HEK293 (cell line): Measurements from ENCODE around the gene BEST1.

Source experiments
- ATF2 ChIP-seq: fragments of 450-650 bp; formaldehyde crosslinking; IDR thresholded peaks from 2 replicates; pipeline ENCODE4 v1.5.1; 2016; ENCODE audit warnings: missing biosample characterization, missing genetic modification characterization, low read depth
- GLIS1 ChIP-seq: fragments of 450-650 bp; formaldehyde crosslinking; IDR thresholded peaks from 2 replicates; pipeline ENCODE4 v1.5.1; 2016; ENCODE audit warnings: missing biosample characterization, missing genetic modification characterization
- KLF9 ChIP-seq: fragments of 450-650 bp; formaldehyde crosslinking; IDR thresholded peaks from 2 replicates; pipeline ENCODE4 v1.5.1; 2016; ENCODE audit warnings: missing biosample characterization, missing genetic modification characterization, low read depth
- YY2 ChIP-seq: fragments of 450-650 bp; formaldehyde crosslinking; IDR thresholded peaks from 2 replicates; pipeline ENCODE4 v1.5.1; 2016; ENCODE audit warnings: missing biosample characterization, missing genetic modification characterization
- ZNF132 ChIP-seq: fragments of 450-650 bp; formaldehyde crosslinking; IDR thresholded peaks from 2 replicates; pipeline ENCODE4 v1.5.1; 2017; ENCODE audit warnings: missing biosample characterization, missing genetic modification characterization, borderline replicate concordance
- ZNF157 ChIP-seq: fragments of 450-650 bp; formaldehyde crosslinking; IDR thresholded peaks from 2 replicates; pipeline ENCODE4 v1.5.1; 2016; ENCODE audit warnings: missing biosample characterization, missing genetic modification characterization
- ZNF202 ChIP-seq: fragments of 450-650 bp; formaldehyde crosslinking; IDR thresholded peaks from 2 replicates; pipeline ENCODE4 v1.5.1; 2016; ENCODE audit warnings: missing biosample characterization, missing genetic modification characterization, borderline replicate concordance
- ZNF223 ChIP-seq: fragments of 450-650 bp; formaldehyde crosslinking; IDR thresholded peaks from 2 replicates; pipeline ENCODE4 v1.5.1; 2016; ENCODE audit warnings: missing biosample characterization, missing genetic modification characterization
- ZNF266 ChIP-seq: fragments of 450-650 bp; formaldehyde crosslinking; IDR thresholded peaks from 2 replicates; pipeline ENCODE4 v1.5.1; 2016; ENCODE audit warnings: missing biosample characterization, missing genetic modification characterization, low read depth
- ZNF280C ChIP-seq: fragments of 450-650 bp; formaldehyde crosslinking; IDR thresholded peaks from 2 replicates; pipeline ENCODE4 v1.5.1; 2016; ENCODE audit warnings: missing biosample characterization, missing genetic modification characterization
- ZNF354C ChIP-seq: fragments of 450-650 bp; formaldehyde crosslinking; IDR thresholded peaks from 2 replicates; pipeline ENCODE4 v1.5.1; 2016; ENCODE audit warnings: missing biosample characterization, missing genetic modification characterization, low read depth, borderline replicate concordance
- ZNF391 ChIP-seq: fragments of 450-650 bp; formaldehyde crosslinking; IDR thresholded peaks from 2 replicates; pipeline ENCODE4 v1.5.1; 2016; ENCODE audit warnings: low read depth, missing biosample characterization, missing genetic modification characterization, borderline replicate concordance
- ZNF449 ChIP-seq: fragments of 450-650 bp; formaldehyde crosslinking; IDR thresholded peaks from 2 replicates; pipeline ENCODE4 v1.5.1; 2017; ENCODE audit warnings: missing biosample characterization, mild to moderate bottlenecking, missing genetic modification characterization, moderate library complexity
- ZNF510 ChIP-seq: fragments of 450-650 bp; formaldehyde crosslinking; IDR thresholded peaks from 2 replicates; pipeline ENCODE4 v1.5.1; 2018; ENCODE audit warnings: mild to moderate bottlenecking, missing genetic modification characterization, missing biosample characterization; ENCODE audit not compliant: insufficient replicate concordance
- ZNF561 ChIP-seq: fragments of 450-650 bp; IDR thresholded peaks from 2 replicates; pipeline ENCODE4 v1.5.1; 2018; ENCODE audit warnings: missing biosample characterization, missing genetic modification characterization, borderline replicate concordance
- ZNF585B ChIP-seq: fragments of 450-650 bp; formaldehyde crosslinking; IDR thresholded peaks from 2 replicates; pipeline ENCODE4 v1.5.1; 2016; ENCODE audit warnings: missing biosample characterization, missing genetic modification characterization
- ZNF600 ChIP-seq: fragments of 450-650 bp; formaldehyde crosslinking; IDR thresholded peaks from 2 replicates; pipeline ENCODE4 v1.5.1; 2016; ENCODE audit warnings: missing biosample characterization, missing genetic modification characterization
- ZNF610 ChIP-seq: fragments of 450-650 bp; formaldehyde crosslinking; IDR thresholded peaks from 2 replicates; pipeline ENCODE4 v1.5.1; 2016; ENCODE audit warnings: missing biosample characterization, missing genetic modification characterization, borderline replicate concordance
- ZNF660 ChIP-seq: fragments of 450-650 bp; IDR thresholded peaks from 2 replicates; pipeline ENCODE4 v1.5.1; 2018; ENCODE audit warnings: missing biosample characterization, mild to moderate bottlenecking, missing genetic modification characterization
- ZNF692 ChIP-seq: fragments of 450-650 bp; formaldehyde crosslinking; IDR thresholded peaks from 2 replicates; pipeline ENCODE4 v1.5.1; 2016; ENCODE audit warnings: missing biosample characterization, missing genetic modification characterization
- ZNF777 ChIP-seq: fragments of 450-650 bp; formaldehyde crosslinking; IDR thresholded peaks from 2 replicates; pipeline ENCODE4 v1.5.1; 2017; ENCODE audit warnings: missing biosample characterization, missing genetic modification characterization, borderline replicate concordance
- ZNF785 ChIP-seq: fragments of 450-650 bp; formaldehyde crosslinking; IDR thresholded peaks from 2 replicates; pipeline ENCODE4 v1.5.1; 2016; ENCODE audit warnings: missing biosample characterization, missing genetic modification characterization
- ZNF830 ChIP-seq: fragments of 450-650 bp; IDR thresholded peaks from 2 replicates; pipeline ENCODE4 v1.5.0; 2018; ENCODE audit warnings: missing biosample characterization, missing genetic modification characterization, low read depth, mild to moderate bottlenecking, moderate library complexity
- ZXDB ChIP-seq: fragments of 450-650 bp; formaldehyde crosslinking; IDR thresholded peaks from 2 replicates; pipeline ENCODE4 v1.5.1; 2016; ENCODE audit warnings: missing biosample characterization, missing genetic modification characterization
- TF ChIP-seq, protein P1 (sequence below): fragments of 450-650 bp; formaldehyde crosslinking; IDR thresholded peaks from 2 replicates; pipeline ENCODE4 v1.5.1; 2016; ENCODE audit warnings: missing biosample characterization, missing genetic modification characterization
- TF ChIP-seq, protein P2 (sequence below): fragments of 450-650 bp; formaldehyde crosslinking; IDR thresholded peaks from 2 replicates; pipeline ENCODE4 v1.5.1; 2016; ENCODE audit warnings: missing biosample characterization, missing genetic modification characterization
- TF ChIP-seq, protein P3 (sequence below): fragments of 450-650 bp; formaldehyde crosslinking; IDR thresholded peaks from 2 replicates; pipeline ENCODE4; 2016; ENCODE audit warnings: missing biosample characterization, missing genetic modification characterization

BEST1 gene

GRCh38 chr11:61971248-61972111, 21.3 kb downstream of the BEST1 start (continued):
- TF ChIP-seq ZNF280C (tag by site-specific recombination) (no peak), ZNF610 (tag by site-specific recombination) (no peak), ZNF391 (tag by site-specific recombination) (no peak), ZNF561 (tag by site-specific recombination) (peak; percentile 21; the same call in 1 of the 2 replicates), YY2 (tag by site-specific recombination) (no peak), ZNF202 (no peak), GLIS1 (peak; percentile 93), ZNF777 (tag by site-specific recombination) (no peak), ZNF830 (no peak), ZXDB (tag by site-specific recombination) (0 out of 2 replicates have a peak, but pooled peaks have one; percentile 30), ZNF266 (tag by site-specific recombination) (no peak), ZNF600 (tag by site-specific recombination) (peak; percentile 68), ZNF449 (tag by site-specific recombination) (peak; percentile 97), ZNF660 (peak; percentile 66; the same call in 1 of the 2 replicates), ZNF132 (tag by site-specific recombination) (no peak), KLF9 (tag by site-specific recombination) (0 out of 2 replicates have a peak, but pooled peaks have one; percentile 39), ZNF785 (no peak), ZNF585B (tag by site-specific recombination) (no peak), ZNF354C (no peak), ATF2 (tag by site-specific recombination) (no peak), ZNF510 (tag by site-specific recombination) (no peak), ZNF157 (tag by site-specific recombination) (no peak), ZNF223 (tag by site-specific recombination) (no peak), ZNF692 (tag by site-specific recombination) (peak; percentile 44; the same call in 1 of the 2 replicates)
- TF ChIP-seq, protein P1, sequence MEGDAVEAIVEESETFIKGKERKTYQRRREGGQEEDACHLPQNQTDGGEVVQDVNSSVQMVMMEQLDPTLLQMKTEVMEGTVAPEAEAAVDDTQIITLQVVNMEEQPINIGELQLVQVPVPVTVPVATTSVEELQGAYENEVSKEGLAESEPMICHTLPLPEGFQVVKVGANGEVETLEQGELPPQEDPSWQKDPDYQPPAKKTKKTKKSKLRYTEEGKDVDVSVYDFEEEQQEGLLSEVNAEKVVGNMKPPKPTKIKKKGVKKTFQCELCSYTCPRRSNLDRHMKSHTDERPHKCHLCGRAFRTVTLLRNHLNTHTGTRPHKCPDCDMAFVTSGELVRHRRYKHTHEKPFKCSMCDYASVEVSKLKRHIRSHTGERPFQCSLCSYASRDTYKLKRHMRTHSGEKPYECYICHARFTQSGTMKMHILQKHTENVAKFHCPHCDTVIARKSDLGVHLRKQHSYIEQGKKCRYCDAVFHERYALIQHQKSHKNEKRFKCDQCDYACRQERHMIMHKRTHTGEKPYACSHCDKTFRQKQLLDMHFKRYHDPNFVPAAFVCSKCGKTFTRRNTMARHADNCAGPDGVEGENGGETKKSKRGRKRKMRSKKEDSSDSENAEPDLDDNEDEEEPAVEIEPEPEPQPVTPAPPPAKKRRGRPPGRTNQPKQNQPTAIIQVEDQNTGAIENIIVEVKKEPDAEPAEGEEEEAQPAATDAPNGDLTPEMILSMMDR (tag by site-specific recombination), result peak; percentile 15; the same call in 1 of the 2 replicates
- TF ChIP-seq, protein P2, sequence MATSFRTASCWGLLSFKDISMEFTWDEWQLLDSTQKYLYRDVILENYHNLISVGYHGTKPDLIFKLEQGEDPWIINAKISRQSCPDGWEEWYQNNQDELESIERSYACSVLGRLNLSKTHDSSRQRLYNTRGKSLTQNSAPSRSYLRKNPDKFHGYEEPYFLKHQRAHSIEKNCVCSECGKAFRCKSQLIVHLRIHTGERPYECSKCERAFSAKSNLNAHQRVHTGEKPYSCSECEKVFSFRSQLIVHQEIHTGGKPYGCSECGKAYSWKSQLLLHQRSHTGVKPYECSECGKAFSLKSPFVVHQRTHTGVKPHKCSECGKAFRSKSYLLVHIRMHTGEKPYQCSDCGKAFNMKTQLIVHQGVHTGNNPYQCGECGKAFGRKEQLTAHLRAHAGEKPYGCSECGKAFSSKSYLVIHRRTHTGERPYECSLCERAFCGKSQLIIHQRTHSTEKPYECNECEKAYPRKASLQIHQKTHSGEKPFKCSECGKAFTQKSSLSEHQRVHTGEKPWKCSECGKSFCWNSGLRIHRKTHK (tag by site-specific recombination), result no peak
- TF ChIP-seq, protein P3, sequence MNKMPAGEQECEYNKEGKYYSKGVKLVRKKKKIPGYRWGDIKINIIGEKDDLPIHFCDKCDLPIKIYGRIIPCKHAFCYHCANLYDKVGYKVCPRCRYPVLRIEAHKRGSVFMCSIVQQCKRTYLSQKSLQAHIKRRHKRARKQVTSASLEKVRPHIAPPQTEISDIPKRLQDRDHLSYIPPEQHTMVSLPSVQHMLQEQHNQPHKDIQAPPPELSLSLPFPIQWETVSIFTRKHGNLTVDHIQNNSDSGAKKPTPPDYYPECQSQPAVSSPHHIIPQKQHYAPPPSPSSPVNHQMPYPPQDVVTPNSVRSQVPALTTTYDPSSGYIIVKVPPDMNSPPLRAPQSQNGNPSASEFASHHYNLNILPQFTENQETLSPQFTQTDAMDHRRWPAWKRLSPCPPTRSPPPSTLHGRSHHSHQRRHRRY (tag by site-specific recombination), result 0 out of 2 replicates have a peak, but pooled peaks have one; percentile 22
